NCI-H2196 (cell line): ENCODE results near the gene DKC1.
"Not testable (repeated sequence)": the region's sequence is repeated elsewhere in the genome, so short reads cannot be mapped to it uniquely, and the experiment has no call there.

ENCODE experiments used
- DNase-seq: peaks from one replicate; lab custom pipeline; 2025; ENCODE audit not compliant: unreplicated experiment; lab: John Stamatoyannopoulos, UW

Gene DKC1

GRCh38 chrX:154785716-154786115 is 23.1 kb downstream of the DKC1 start:
- DNase-seq: no peak

- no peak for DNase-seq
Measured at GRCh38 chrX:154791467-154791866, 28.8 kb downstream of the DKC1 start.

DNA sequence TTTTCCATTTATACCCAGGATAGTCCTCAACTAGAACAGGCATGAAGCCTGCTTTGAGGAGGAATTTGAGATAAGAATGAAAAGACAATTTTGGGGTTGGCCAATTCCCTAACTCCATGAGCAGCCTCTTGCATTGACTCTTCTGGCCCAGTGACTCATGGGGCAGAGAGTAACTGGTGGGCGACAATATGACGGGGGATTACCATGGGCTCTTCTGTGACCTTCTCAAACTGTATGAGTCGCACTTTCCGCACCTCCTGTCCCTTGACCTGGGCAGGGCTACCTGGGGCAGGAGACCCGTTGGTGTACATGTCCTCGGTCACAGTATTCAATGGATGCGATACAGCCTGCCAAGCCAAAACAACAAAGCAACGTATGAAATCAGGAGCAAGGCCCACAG is 29.3 kb downstream of the DKC1 start:
- DNase-seq: no peak

DNA sequence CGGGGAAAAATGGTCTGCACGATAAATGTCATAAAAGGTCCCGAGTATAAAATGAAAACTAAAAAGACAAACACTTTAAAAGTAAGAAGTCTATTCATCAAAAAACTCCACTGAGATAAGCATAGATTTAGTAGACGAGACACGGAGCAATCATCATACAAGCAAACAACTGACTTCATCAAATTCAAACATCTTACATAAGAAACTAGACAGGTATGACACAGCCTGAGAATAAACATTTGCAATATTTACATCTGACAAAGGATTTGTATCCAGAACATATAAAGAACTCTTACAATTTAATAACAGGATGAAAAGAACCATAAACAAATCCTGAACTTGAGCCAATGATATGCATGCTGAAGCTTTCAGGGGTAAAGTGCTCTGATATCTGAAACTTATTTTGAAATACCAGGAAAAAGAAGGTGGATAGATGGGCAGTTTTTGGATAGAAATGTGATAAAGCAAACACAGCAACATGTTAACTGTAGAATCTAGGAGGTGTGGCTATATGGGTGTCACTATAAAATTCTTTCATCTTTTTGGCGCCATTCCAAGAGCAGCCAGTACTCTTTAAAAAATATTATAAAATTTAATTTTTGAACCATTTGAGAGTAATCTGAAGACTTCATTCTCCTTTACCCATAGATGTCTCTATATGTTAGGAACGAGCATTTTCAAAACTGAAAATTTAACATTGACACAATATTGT is 30.6 kb downstream of the DKC1 start:
- DNase-seq: no peak

DNA sequence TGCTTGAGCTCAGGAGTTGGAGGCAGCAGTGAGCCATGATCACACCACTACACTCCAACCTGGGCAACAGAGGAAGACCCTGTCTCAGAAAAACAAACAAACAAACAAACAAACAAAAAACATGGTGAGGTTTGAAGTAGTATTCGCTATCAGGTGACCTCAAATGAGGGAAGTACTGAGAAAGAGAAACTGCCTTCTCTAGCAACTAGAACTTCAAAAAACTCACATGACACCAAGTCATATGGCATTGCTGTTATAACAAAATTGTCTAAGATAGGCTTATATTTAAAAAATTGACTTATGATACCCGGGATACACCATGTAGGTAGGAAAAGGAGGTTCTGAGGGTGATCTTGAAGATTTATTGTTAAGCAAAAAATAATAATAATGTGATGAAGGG is 32.4 kb downstream of the DKC1 start:
- DNase-seq: no peak

GRCh38 chrX:154797006-154797405 is 34.3 kb downstream of the DKC1 start:
- no peak for DNase-seq

DNA sequence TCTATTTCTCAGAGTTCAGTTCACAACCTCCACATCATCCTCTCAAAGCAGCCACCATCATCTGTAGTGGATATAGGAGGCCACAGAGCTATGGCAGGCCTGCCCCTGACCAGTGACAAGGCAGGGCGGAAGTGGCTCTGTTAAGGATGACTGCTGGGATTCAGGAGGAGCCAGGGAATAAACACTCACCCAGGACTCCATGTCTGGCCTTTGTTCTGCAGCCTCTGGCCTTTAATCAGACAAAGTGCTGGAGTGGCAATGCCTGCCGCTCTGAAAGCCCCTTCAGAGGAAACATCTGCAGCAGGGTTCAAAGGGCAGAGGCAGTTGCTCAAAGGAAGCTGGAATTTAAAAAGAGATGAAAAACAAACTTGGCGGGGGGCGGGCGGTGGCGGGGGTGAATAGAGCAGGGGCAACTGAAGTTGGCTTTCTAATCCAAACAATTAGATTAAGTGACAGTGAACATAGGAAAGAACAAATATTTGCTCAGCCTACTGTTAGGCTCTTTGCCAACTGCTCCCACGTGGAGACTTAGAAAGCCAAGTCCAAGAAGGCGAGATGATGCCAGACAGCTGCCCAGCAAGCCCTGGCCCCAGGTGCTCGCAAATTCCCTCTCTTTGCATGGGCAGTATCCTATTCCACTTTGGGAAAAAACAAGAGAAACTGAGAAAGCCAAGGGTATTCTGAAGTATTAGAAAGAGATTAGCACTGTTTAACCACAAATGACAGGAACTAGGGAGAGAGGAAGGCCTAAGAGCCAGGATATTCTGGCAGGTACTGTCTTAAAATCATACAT is 37.1 kb downstream of the DKC1 start:
- DNase-seq: peak; percentile 84

GRCh38 chrX:154800478-154801210 is 38.0 kb downstream of the DKC1 start:
- DNase-seq: no peak

DNA sequence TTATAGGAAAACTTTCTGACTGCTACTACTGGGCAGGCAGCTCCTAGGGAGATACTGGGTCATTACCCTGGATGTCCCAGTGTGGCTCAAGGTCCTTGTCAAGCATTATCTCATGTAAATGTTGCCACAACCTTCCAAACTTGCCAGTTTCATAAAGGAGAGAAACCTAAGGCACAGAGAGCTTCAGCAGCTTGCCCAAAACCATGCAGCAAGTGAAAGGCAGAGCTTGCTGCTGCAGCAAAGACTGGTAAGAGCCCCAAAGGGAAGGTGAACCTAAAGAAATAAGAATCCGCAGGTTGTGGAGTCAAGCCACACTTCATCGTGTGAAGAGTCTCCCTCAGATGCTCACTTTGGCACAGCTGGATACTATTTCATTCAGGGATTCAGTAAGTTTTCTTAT is 40.3 kb downstream of the DKC1 start:
- no peak for DNase-seq

GRCh38 chrX:154804261-154804956 is 41.7 kb downstream of the DKC1 start:
- DNase-seq: no peak

DNA sequence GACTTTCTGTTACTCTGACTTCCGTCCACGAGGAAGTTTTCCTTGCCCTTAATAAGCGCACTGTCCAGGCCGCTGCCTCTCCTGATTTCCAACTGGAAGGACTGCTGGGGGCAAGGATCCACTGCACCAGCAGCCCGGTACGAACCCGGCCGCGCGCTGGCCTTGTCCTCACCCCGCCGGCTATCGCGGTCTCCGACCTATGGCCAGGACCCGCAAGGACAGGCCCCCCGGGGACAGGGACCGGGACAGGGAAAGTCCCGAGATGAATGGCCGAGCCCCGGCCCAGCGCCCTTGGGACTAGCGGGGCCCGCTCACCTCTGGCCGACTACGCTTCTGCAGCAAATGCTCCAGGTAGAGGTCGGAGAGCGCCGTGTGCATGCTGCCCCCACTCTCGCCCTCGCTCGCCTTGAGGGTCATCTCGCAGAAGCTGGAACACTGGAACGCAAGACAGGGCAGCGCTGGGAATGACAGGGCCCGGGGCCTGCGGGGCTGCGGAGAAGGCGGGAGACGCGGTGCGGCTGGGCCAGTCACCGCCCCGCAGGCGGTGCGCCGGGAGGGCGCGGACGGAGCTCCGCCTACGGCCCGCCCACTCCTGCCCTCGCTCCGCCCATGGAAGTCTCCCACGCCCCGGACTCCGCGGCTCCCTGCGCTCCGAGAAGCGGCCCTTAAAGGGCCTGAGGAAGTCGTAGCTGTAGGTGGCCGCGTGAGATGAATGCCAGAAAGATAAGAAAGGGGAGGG is 42.5 kb downstream of the DKC1 start, which contains the start of gene MPP1:
TSS of gene MPP1 (minus strand) at position 529 of the 739 bp plus-strand sequence. CDS start at position 417, 112 bp downstream.
- DNase-seq: peak; percentile 49

- DNase-seq: no peak
Measured at GRCh38 chrX:154805696-154806091, 43.0 kb downstream of the DKC1 start.

DNA sequence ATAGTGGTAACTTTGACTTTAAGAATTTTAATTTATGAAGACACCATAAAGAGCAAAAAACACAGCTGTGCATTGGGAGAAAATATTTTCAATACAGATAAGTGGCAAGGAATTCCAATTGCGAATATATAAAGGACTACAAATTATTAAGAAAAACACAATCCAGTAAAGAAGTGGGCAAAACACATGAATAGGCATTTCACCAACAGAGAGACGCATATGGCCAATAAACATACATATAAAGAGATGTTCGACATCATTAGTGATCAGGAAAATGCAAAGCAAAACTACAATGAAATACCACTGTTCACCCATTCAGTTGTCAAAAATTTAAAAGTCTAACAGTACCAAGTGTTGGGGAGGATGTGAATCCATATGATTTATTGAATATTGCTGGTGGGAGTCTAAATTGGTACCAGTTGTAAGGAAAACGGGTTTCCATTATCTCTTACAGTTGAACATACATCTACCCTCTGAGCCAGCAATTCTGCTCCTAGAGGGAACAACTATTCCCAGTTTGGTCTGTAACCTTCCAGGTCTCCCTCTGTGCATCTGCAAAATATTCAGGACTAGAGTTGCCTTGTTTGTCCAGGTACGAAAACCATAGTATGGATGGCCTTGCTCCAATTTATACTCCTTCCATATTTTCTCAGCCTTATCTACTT is 44.3 kb downstream of the DKC1 start:
- no peak for DNase-seq

DNA sequence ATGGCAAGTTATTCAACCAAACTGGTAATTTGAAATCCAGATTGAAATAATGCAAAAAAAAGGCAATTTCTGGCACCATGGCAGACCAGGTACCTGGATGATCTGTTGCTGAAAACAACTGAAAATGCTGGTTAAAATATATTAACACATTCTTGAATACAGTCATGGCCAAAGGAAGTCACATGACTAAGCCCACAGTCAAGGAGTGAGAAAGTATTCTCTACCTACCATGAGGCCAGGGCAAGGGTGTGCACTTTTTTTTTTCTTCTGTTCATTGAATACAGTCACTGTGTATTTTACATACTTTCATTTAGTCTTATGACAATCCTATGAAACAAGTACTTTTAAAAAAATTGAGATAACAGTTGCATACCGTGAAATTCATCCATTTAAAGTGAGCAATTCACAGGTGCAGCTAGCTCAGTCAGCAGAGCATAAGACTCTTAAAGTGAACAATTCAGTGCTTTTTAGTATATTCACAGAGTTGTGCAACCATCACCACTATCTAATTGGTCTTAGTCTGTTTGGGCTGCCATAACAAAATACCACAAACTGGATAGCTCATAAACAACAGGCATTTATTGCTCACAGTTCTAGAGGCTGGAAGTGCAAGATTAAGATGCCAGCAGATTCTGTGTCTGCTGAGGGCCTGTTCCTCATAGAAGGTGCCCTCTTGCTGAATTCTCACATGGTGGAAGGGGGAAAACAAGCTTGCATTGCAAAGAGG is 47.4 kb downstream of the DKC1 start:
- DNase-seq: no peak

DNA sequence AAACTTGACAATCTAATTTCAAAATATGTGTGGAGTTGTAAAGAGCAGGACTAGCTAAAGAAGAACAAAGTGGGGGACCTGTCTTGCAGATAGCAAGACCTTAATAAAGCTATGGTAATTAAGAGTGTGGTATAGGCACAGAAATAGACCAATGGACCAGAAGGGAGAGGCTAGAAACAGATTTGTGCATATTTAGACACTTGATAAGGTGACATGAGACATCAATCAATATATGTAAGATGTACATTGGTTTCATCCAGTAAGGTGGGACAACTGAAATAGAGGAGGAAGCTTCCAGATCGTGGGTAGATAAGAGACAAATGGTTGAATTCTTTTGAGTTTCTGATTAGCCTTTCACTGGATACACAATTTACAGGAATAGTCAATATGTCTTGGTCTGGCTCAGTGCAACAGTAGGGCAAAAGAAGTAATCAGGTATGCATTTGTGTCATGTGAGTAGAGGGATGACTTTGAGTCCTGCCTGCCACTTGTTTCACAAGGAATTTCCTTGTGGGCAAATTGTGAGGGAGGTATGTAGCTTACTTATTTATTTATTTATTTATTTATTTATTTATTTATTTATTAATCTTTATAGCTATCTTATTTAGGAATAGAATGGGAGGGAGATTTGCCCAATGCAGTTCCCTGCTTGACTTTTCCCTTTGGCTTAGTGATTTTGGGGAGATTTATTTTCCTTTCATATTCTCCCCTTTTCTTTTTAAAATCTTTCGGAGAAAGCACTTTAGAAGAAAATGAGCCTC is 49.9 kb downstream of the DKC1 start:
- DNase-seq: no peak

- no peak for DNase-seq
Measured at GRCh38 chrX:154813801-154814200, 51.1 kb downstream of the DKC1 start.

- no peak for DNase-seq
Measured at GRCh38 chrX:154815274-154815818, 52.7 kb downstream of the DKC1 start.

DNA sequence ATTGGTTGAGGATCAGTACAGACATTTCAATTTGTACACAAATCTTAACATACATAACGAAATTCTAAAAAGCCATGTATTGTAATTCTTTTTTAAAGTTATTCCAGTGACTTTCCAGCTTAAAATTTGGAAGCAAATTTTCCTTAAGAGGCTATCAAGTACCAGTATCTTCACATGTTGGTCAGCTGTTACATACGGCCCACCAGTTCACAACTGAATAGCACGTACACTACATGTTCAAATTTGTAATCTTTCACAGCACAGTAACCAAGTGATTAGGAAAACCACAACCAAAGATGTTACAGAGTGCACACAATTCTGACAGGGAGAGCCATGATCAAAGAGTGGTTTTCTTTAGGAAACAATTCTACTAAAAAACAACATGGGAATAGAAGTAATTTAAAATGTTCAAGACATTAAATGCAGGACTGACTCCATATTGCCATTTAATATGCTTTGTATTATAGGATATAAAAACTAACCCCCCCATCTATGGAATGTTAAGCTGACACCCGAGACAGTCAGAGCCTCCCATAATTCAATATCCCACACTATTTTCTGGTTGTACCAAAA is 53.7 kb downstream of the DKC1 start:
- not testable (repeated sequence) for DNase-seq
